ENCODE data around the gene SLC35F1.

GRCh38 chr6:117915846-117916245, 8.8 kb downstream of the SLC35F1 start:
- TF ChIP-seq, protein P1, sequence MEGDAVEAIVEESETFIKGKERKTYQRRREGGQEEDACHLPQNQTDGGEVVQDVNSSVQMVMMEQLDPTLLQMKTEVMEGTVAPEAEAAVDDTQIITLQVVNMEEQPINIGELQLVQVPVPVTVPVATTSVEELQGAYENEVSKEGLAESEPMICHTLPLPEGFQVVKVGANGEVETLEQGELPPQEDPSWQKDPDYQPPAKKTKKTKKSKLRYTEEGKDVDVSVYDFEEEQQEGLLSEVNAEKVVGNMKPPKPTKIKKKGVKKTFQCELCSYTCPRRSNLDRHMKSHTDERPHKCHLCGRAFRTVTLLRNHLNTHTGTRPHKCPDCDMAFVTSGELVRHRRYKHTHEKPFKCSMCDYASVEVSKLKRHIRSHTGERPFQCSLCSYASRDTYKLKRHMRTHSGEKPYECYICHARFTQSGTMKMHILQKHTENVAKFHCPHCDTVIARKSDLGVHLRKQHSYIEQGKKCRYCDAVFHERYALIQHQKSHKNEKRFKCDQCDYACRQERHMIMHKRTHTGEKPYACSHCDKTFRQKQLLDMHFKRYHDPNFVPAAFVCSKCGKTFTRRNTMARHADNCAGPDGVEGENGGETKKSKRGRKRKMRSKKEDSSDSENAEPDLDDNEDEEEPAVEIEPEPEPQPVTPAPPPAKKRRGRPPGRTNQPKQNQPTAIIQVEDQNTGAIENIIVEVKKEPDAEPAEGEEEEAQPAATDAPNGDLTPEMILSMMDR (IDR thresholded peaks at IDR 0.05; ENCODE audit: insufficient read depth, low read length), result no peak
- TF ChIP-seq GABPA (IDR thresholded peaks at IDR 0.05; ENCODE audit: low read depth) (no peak), POLR2AphosphoS5 (IDR thresholded peaks at IDR 0.05; ENCODE audit: low read depth) (no peak)

Data from HL-60 (cell line).